HG02943 (cell line): Measurements from ENCODE around the gene PRR15.

Experiments used
- ATAC-seq: cut with Tn5 transposase; IDR thresholded peaks from one replicate; pipeline ENCODE4 v1.9.1; 2021; ENCODE audit warnings: mild to moderate bottlenecking, low read depth, moderate library complexity; ENCODE audit not compliant: unreplicated experiment

Gene PRR15

GRCh38 chr7:29607889-29608288, 44.3 kb downstream of the PRR15 start:
- ATAC-seq: no peak

GRCh38 chr7:29609162-29610037, 45.8 kb downstream of the PRR15 start:
- ATAC-seq: no peak

- ATAC-seq: no peak
Measured at GRCh38 chr7:29610086-29610485, 46.5 kb downstream of the PRR15 start.

- no peak for ATAC-seq
Measured at GRCh38 chr7:29611941-29612544, 48.4 kb downstream of the PRR15 start.

- ATAC-seq: no peak
Measured at GRCh38 chr7:29612596-29612995, 49.0 kb downstream of the PRR15 start.

- no peak for ATAC-seq
Measured at GRCh38 chr7:29613100-29613499, 49.5 kb downstream of the PRR15 start.

- ATAC-seq: no peak
Measured at GRCh38 chr7:29614229-29614628, 50.6 kb downstream of the PRR15 start.
